GM19328 (cell line): ENCODE data around the gene CALML3.

Experiments
- ATAC-seq: cut with Tn5 transposase; IDR thresholded peaks from one replicate; pipeline ENCODE4 v1.9.1; 2021; ENCODE audit warnings: mild to moderate bottlenecking, moderate library complexity; ENCODE audit not compliant: unreplicated experiment

Gene CALML3

DNA sequence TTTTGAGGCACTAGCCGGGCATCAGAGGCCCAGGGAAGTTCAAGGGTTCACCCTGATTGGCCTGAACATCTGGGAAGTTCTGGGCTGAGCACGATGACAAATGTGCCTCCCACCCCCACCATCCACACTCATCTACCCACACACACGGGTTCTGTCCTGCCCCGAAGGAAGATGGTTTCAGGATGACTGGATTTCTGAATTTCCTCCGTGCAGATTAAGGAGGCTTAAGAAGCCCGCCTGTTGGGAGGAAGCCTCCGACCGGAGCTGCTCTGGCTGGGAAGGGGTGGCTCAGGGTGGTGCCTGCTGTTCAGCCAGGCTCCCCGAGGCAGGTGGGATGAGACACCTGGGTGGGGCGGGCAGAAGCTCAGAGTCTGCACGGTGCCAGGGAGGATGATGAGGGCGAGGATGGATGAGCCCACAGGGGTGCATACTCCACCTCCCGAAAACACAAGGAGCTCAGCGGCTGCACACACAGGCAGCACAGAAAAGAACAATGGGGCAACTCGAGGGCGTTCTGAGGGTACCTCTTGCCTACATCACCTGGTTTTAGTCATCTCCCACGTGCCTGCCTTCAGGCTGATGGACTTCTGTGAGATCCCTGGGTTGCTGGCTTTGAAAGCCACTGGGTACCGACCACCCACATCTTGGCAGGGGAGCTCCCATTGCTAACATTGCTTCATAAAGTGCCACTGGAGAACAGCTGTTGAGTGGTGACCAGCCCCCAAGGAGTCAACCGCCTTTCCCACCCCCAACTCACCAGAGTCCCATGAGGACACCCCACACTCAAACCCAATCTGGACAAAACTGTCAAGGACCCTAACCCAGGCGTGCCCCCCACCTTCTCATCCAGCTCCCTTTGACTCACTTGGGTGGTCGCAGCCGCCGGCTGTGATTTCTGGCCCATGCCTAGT is 41.2 kb downstream of the CALML3 start:
- ATAC-seq: no peak

GRCh38 chr10:5566614-5567013 is 41.9 kb downstream of the CALML3 start:
- ATAC-seq: no peak

DNA sequence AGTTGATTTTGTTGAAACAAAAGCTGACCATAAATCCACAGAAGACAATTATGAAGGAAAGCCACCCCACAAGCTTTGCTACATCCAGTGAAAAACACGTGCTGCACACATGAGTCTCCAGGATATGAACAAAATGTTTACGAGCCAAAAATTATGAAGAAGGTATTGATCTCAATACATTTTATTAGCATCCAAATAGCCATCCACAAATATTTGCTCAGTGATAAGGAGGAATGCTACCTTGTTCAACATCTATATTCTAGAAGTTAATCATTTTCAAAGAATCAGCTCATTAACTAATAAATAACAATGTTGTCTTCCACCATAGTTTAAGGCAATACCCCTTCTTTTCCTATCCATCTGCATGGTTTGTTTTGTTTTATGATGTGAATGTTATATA is 42.7 kb downstream of the CALML3 start:
- no peak for ATAC-seq

- no peak for ATAC-seq
Measured at GRCh38 chr10:5568984-5569383, 44.2 kb downstream of the CALML3 start.

- ATAC-seq: no peak
Measured at GRCh38 chr10:5569568-5569967, 44.8 kb downstream of the CALML3 start.

GRCh38 chr10:5570007-5570655 is 45.4 kb downstream of the CALML3 start:
- ATAC-seq: no peak

DNA sequence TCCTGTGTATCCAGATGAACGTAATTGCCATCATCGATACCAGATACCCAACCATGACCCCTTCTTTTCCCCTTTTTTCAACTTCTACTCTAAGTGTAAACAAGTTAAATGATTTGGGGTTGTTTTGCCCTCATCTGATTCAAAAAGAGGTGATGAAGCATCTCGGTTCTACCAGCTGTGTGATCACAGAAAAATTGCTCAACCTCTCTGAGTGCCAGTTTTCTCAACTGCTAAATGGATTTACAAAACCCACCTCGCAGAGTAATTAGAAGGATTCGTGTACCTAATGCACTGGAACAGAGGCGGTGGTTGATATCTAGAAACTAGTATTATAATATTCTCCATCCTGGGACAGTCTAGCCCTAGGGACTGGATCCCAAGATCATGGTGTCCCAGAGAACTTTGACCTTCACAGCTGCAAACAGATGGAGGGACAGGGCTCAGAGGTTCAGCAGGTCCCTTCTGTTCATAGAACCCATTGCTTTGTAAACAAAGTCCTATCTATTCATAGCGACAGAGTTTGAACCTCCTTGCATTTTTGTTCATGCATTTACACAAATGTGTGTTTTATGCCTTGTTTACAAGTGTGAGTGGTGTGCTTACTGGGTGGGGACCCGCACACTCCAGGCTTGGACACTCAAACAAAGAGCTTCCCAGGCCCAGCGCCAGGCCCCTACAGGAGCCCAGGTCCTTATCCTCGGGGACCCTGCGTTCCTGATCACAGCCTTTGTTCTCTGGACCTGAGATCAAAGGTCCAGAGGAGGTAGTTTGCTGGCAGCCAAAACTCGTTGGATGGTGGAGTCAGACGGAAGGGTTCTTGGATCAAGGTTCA is 46.4 kb downstream of the CALML3 start:
- ATAC-seq: no peak

DNA sequence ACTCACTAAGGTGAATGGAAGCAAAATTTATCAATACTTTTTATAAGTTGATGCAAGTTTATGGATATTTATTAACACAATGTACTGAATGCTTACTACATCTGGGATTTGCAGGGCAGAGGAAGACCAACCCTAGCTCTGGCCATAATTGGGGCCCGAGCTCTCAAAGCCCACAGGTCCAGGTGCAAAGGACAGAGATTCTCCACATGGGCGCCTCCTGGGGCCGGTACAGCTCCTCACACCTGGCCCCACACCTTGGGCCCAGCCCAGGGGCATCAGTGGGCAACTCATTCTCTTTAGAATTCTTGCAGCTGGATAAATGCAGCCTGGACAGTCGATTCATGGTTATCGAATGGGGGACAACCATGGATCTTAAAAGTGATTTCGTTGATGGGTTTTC is 47.1 kb downstream of the CALML3 start:
- no peak for ATAC-seq

GRCh38 chr10:5573319-5573950 is 48.7 kb downstream of the CALML3 start:
- no peak for ATAC-seq

DNA sequence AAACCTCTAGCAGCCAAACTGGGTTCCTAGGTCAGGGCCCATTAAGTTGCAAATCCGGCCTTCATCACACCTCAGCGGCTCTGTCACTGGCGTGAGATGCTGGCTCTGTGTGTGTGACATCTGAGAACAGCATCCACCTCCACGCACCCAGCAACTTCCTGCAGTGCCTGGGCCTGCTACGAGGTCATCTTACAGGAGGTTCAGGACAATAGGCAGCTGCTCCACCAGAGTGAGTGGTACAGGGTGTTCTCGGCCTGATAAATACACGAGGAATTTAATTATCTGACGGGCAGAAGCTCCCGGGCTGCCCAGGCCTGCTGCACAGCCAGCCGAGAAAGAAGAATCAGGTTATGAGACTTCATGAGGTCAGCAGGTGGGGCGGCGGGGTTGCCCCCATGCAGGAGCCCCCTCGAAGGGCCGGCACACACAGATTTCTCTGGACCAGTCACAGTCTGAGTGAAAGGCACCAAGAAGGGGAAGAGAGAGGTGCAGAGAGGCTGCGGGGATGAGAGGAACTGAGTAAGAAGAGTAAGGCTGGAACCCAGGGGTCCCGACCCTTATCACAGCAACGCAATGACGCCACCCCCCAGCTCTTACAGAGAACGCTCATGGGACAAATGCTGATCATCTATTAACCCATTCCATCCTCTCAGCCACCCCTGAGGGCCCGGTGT is 49.3 kb downstream of the CALML3 start:
- no peak for ATAC-seq

DNA sequence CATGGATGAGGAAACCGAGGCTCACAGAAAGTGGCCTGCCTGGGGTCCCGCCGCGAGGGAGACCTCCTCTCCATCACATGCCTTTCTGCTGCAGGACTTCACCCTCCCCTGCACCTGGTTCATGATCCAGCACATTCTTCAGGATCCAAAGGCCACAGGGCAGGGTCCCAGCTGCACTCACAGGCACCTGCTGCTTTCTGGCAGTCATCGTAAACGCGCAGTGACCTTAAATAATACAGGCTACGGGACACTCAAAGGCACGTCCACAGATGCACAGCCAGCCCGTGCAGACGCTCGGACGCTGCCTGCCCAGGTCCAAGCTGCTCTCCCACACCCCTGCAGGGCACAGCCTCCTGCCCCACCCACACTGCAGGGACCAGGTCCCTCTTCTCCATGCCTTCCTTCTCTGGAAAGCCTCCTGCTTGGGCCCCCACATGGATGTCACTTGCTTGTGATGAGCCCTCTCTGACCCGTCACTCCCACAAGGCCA is 49.9 kb downstream of the CALML3 start:
- no peak for ATAC-seq

GRCh38 chr10:5575144-5575481 is 50.4 kb downstream of the CALML3 start:
- ATAC-seq: no peak

GRCh38 chr10:5575482-5576153 is 50.9 kb downstream of the CALML3 start:
- no peak for ATAC-seq

GRCh38 chr10:5576154-5576748 is 51.5 kb downstream of the CALML3 start:
- ATAC-seq: no peak
